Common myeloid progenitor, CD34-positive (primary cell): Measurements from ENCODE around the gene PPM1G.

Experiments
- CTCF ChIA-PET: fragments of 350-600 bp; sonication (Branson Sonifier 250); formaldehyde crosslinking; loops from one replicate; lab custom pipeline; 2021; ENCODE audit warnings: antibody characterized with exemption; lab: Charles Lee
- POLR2A ChIA-PET: fragments of 350-600 bp; sonication (Branson Sonifier 250); formaldehyde crosslinking; loops from one replicate; lab custom pipeline; 2021; ENCODE audit warnings: antibody characterized with exemption; lab: Charles Lee
- DNase-seq, 3 donors: peaks; one replicate each; pipeline versions ENCODE4 v3.0.0 to v3.0.0-alpha.2; 2013
- H3K27ac ChIP-seq, 2 experiments: 1 replicate in 1 of 2; 2 replicates in 1 of 2; pipeline ENCODE4 v1.7.0; 2013; ENCODE audit warnings: inconsistent platforms in 2 of 2, low read length in 2 of 2, mild to moderate bottlenecking in 2 of 2, low read depth in 1 of 2, moderate library complexity in 1 of 2; ENCODE audit not compliant: severe bottlenecking in 2 of 2, insufficient read depth in 1 of 2, poor library complexity in 1 of 2
- H3K27me3 ChIP-seq, 5 experiments: replicated peaks in 2 of 5; 1 replicate in 3 of 5; 2 replicates in 2 of 5; pipeline versions ENCODE4 v1.6.1 to v1.7.0; 2013; ENCODE audit warnings: low read length in 4 of 5, mild to moderate bottlenecking in 2 of 5, moderate library complexity in 2 of 5, inconsistent platforms in 1 of 5; ENCODE audit not compliant: insufficient read depth in 5 of 5, control insufficient read depth in 4 of 5
- H3K36me3 ChIP-seq, 4 experiments: 1 replicate in 2 of 4; 2 replicates in 2 of 4; pipeline versions ENCODE4 v1.6.1 to v1.7.0; 2013; ENCODE audit warnings: low read length in 3 of 4, control low read depth in 1 of 4, mild to moderate bottlenecking in 1 of 4; ENCODE audit not compliant: control insufficient read depth in 4 of 4, insufficient read depth in 4 of 4
- H3K4me1 ChIP-seq, 4 experiments: 1 replicate in 3 of 4; 2 replicates in 1 of 4; pipeline versions ENCODE4 v1.6.1 to v1.7.1; 2013; ENCODE audit warnings: low read length in 3 of 4, mild to moderate bottlenecking in 3 of 4, control low read depth in 1 of 4, inconsistent platforms in 1 of 4, moderate library complexity in 1 of 4; ENCODE audit not compliant: control insufficient read depth in 4 of 4, insufficient read depth in 4 of 4; ENCODE audit errors: control extremely low read depth in 1 of 4
- H3K4me3 ChIP-seq, 7 experiments: 1 replicate in 4 of 7; 2 replicates in 3 of 7; pipeline versions ENCODE4 v1.5.1 to v1.7.0; 2013; ENCODE audit warnings: mild to moderate bottlenecking in 7 of 7, low read length in 6 of 7, moderate library complexity in 6 of 7, inconsistent platforms in 2 of 7, low read depth in 2 of 7, control low read depth in 1 of 7; ENCODE audit not compliant: insufficient read depth in 4 of 7, control insufficient read depth in 1 of 7; ENCODE audit errors: extremely low read depth in 1 of 7
- H3K9me3 ChIP-seq, 5 experiments: 1 replicate in 4 of 5; 2 replicates in 1 of 5; pipeline versions ENCODE4 v1.6.1 to v1.7.1; 2013; ENCODE audit warnings: low read length in 4 of 5, mild to moderate bottlenecking in 2 of 5, inconsistent platforms in 1 of 5, low read depth in 1 of 5, moderate library complexity in 1 of 5; ENCODE audit not compliant: control insufficient read depth in 4 of 5, insufficient read depth in 2 of 5; ENCODE audit errors: control extremely low read depth in 1 of 5
- WGBS: methylation state at CpG from one replicate; pipeline ENCODE4 v1.1.5; 2013; ENCODE audit not compliant: insufficient coverage; 5-methylcytosine and 5-hydroxymethylcytosine counted together

PPM1G gene

DNA sequence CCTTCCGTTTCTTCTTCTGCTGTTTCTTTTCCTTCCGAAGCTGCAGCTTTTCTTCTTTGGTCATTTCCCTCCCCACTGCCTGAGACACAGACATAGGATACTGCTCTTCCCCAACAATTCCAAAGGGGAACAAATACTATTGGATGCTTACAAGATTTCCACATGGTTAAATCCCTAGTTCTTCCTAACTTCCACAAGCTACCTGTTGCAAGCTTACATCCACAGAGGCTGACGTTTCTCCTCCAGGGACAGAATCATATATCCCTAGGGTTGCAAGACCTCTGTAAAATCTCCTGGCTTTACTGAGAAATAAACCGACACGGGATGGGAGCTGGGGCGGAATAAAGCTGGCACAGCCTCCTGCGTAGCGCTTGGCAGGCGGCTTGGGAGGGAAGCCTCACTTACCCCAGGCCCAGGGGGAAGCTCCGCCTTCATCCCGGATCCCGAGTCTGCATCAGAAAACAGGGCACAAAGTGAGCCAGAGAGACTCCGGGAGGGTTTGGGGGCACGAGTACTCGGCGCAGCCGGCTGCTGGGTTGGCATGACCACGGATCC, 39.8 kb downstream of the PPM1G start:
- H3K27me3 ChIP-seq: no peaks in the 10 kb centered on the region
- H3K9me3 ChIP-seq: no peaks in the 10 kb centered on the region
- no peak for DNase-seq
- H3K36me3 ChIP-seq: peaks cover 10 to 55% (median 43%) of the 10 kb centered on the region in 4 experiments
- peaks cover 14 to 35% (median 28%) of the 10 kb centered on the region in 4 experiments for H3K4me1 ChIP-seq
- ChIA-PET CTCF (interaction anchor here (0.8 to 2.9 kb wide), 10 partner anchors 9 to 62 kb away, joined by 3 to 11 read pairs (median 5); partner anchors contain the start of genes GTF3C2, MPV17 and PPM1G), POLR2A (interaction anchor here (0.7 to 1.3 kb wide), 4 partner anchors 13 to 60 kb away, joined by 3 to 10 read pairs (median 4); partner anchors contain the start of genes GTF3C2 and PPM1G)
- H3K4me3 ChIP-seq: peak overlapping the region; percentile 84 to 98 (median 96)
- 2% methylated on average over 18 of the region's 18 CpGs for WGBS
- peak overlapping the region; percentile 73 to 84 for H3K27ac ChIP-seq

DNA sequence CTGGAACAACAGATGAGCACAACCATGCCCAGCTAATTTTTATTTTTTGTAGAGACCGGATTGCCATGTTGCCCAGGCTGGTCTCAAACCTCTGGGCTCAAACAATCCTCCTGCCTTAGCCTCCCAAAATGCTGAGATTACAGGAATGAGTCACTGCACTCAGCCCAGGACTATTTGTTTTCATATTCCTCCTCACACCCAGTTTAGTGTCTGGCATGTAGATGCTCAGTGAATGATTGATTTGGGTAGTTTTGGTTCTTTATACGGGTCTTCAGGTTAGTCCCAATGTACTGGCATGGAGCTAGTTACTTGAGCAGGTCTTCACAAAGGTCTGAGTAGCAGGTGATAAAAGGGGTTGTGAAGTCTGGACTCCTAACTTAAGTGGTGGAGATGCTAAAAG, 45.5 kb downstream of the PPM1G start:
- H3K4me1 ChIP-seq: peaks cover 0 to 6% (median 4%) of the 10 kb centered on the region in 4 experiments
- 100% methylated on average over 2 of the region's 2 CpGs for WGBS
- CTCF ChIA-PET: interaction anchor here (1.0 to 2.1 kb wide), 2 partner anchors 21 to 66 kb away, joined by 3 to 4 read pairs; no protein-coding TSS in a partner anchor
- H3K4me3 ChIP-seq: no peak overlapping the region
- H3K27me3 ChIP-seq: no peaks in the 10 kb centered on the region
- DNase-seq: no peak
- POLR2A ChIA-PET: no interaction called here
- peaks cover 6 to 47% (median 39%) of the 10 kb centered on the region in 4 experiments for H3K36me3 ChIP-seq
- H3K9me3 ChIP-seq: no peaks in the 10 kb centered on the region
- H3K27ac ChIP-seq: no peak overlapping the region

DNA sequence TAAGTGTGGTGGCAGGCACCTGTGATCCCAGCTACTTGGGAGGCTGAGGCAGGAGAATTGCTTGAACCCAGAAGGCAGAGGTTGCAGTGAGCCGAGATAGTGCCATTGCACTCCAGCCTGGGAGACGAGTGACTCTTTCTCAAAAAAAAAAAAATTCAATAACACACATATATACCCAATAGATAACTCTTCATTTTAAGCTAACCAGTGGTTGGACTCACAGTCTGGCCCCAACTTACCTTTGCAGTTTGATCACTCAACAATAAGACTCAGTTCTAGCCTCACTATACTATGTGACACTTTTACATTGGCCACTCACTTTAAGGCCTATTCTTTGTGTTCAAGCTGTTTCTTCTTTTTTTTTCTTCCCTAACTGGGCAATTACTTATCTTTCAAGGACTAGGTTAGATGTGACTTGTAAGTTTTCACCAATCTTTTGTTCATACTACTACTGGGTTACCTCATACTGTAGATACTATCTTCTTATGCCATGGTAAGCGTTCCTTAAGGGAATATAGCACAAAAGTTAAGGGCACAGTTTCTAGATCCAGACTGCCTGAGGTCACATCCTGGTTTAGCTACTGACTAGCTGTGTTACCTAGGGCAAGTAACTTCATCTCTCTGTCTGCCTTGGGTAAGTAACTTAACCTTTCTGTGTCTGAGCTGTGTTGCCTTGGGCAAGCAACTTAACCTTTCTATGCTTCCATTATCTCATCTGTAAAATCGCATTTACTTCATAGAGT, 46.5 kb downstream of the PPM1G start:
- DNase-seq: no peak
- no peak overlapping the region for H3K27ac ChIP-seq
- no peaks in the 10 kb centered on the region for H3K9me3 ChIP-seq
- POLR2A ChIA-PET: interaction anchor here (0.7 kb wide), 1 partner anchor 276 kb away, joined by 3 read pairs; the partner anchor contains the start of gene KHK
- CTCF ChIA-PET: interaction anchor here (1.3 to 2.1 kb wide), 2 partner anchors 12 to 67 kb away, joined by 4 to 7 read pairs; no protein-coding TSS in a partner anchor
- no peak overlapping the region for H3K4me3 ChIP-seq
- 100% methylated on average over 3 of the region's 4 CpGs for WGBS
- no peaks in the 10 kb centered on the region for H3K27me3 ChIP-seq
- H3K36me3 ChIP-seq: peaks cover 3 to 38% (median 32%) of the 10 kb centered on the region in 4 experiments
- peaks cover 2 to 8% (median 6%) of the 10 kb centered on the region in 4 experiments for H3K4me1 ChIP-seq

DNA sequence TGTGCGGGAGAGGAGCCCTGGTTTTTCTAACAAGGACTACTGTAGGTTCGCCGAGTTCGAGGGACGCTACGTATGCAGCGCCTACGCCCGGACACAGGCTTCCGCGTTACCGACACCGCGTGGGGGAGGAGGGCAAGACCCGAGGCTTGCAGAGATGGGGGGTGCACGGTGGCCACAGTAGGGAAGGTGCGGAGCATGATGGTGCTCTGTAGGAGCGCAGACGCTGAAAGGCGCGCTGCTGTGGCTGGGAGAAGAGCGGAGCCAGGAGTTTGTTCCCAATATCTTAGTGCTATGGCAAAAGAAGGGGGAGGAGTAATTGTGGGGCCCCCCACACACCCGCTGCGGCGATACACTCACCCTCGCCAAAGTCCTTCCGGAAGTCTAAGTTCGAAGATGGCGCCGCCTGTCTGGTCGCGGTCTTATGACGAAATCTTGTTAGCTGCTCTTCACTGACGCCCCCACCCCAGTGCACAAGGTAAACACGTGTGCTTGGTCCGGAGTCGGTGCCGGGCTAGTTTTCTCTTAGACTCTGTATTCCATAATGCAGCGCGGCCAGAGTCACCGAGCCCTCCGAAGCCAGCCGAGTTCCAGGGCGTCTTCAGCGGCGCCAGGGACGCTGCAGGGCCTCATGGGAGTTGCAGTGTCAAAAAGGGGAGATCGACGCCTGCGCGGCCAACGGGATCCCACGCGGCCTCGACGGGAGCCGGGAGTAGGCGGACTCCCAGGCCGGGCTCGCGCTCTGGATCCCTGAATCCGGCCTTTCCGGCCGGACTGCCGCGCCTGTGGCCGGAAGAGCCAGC, 52.8 kb downstream of the PPM1G start, which contains the start of gene GTF3C2:
Gene GTF3C2, minus strand, starts transcription at position 383 of the 800 bp plus-strand sequence. CDS start 13,210 bp downstream, outside the sequence.
- peak; percentile 99 to 100 (median 99) for DNase-seq
- Histone ChIP-seq H3K9me3 (no peaks in the 10 kb centered on the region), H3K27ac (peak within 1 kb of the TSS; percentile 85 to 96), H3K36me3 (peaks cover 0 to 3% (median under 1%) of the 10 kb centered on the region in 4 experiments), H3K4me3 (peak within 1 kb of the TSS; percentile 79 to 99 (median 91)), H3K4me1 (peaks cover 12 to 34% (median 26%) of the 10 kb centered on the region in 4 experiments), H3K27me3 (no peaks in the 10 kb centered on the region)
- ChIA-PET POLR2A (interaction anchor here (0.6 to 1.7 kb wide), 5 partner anchors 11 to 53 kb away, joined by 3 to 10 read pairs (median 7); partner anchors contain the start of gene PPM1G), CTCF (interaction anchor here (0.6 to 1.7 kb wide), 7 partner anchors 11 to 51 kb away, joined by 3 to 5 read pairs (median 3); no protein-coding TSS in a partner anchor)
- WGBS: 0% methylated on average over 63 of the region's 67 CpGs

DNA sequence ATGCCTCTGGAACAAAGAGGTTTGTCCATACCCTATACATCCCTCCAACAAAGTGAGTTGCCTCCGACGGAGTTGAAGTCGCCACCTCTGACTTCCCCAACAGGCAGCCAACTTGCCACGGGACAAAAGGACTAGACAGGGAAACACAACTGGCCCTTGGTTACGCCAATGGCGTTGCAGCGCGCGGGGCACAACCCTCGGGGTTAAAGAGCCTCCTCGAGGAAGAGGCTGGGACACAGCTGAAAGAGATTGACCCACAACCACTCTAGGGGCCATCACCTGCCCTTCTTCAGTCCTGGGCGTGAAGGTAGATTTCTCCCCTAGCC, 53.4 kb downstream of the PPM1G start:
- peak overlapping the region; percentile 85 to 96 for H3K27ac ChIP-seq
- POLR2A ChIA-PET: interaction anchor here (1.3 to 1.7 kb wide), 3 partner anchors 13 to 53 kb away, joined by 7 to 10 read pairs (median 7); partner anchors contain the start of gene PPM1G
- 0% methylated on average over 8 of the region's 12 CpGs for WGBS
- peaks cover 12 to 34% (median 26%) of the 10 kb centered on the region in 4 experiments for H3K4me1 ChIP-seq
- no peaks in the 10 kb centered on the region for H3K27me3 ChIP-seq
- no peak for DNase-seq
- H3K9me3 ChIP-seq: no peaks in the 10 kb centered on the region
- H3K36me3 ChIP-seq: peaks cover 0 to 3% (median 1%) of the 10 kb centered on the region in 4 experiments
- peak overlapping the region; percentile 79 to 99 (median 91) for H3K4me3 ChIP-seq
- CTCF ChIA-PET: interaction anchor here (0.7 to 1.7 kb wide), 5 partner anchors 12 to 51 kb away, joined by 3 to 5 read pairs (median 3); no protein-coding TSS in a partner anchor

DNA sequence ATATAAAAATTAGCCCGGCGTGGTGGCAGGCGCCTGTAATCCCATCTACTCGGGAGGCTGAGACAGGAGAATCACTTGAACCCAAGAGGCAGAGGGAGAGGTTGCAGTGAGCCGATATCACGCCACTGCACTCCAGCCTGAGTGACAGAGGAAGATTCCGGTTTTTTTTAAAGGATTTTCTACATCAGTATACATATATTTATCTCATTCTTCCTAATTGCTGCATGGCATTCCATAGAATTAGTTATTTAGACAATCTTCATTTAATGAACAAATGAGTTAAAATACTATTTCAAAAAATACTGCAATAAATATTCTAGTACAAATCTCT, 54.8 kb downstream of the PPM1G start:
- ChIA-PET CTCF (interaction anchor here (0.7 to 2.7 kb wide), 3 partner anchors 11 to 51 kb away, joined by 4 to 17 read pairs (median 9); no protein-coding TSS in a partner anchor), POLR2A (interaction anchor here (0.6 to 0.9 kb wide), 2 partner anchors 15 to 37 kb away, joined by 3 to 5 read pairs; no protein-coding TSS in a partner anchor)
- Histone ChIP-seq H3K36me3 (peaks cover 2 to 6% (median 3%) of the 10 kb centered on the region in 4 experiments), H3K27me3 (no peaks in the 10 kb centered on the region), H3K9me3 (no peaks in the 10 kb centered on the region), H3K4me3 (no peak overlapping the region), H3K27ac (peak overlapping the region in 1 of 2 experiments; percentile 66), H3K4me1 (peaks cover 12 to 34% (median 26%) of the 10 kb centered on the region in 4 experiments)
- WGBS: 98% methylated on average over 5 of the region's 7 CpGs
- no peak for DNase-seq
